HT-29 (cell line): ENCODE measurements around the gene TIMP2. TPM values are rescaled to one million over a fixed set of nuclear protein-coding genes. Genes with fewer than 3 reads are reported as not detected.

Experiments
- DNase-seq: peaks from one replicate; pipeline ENCODE4 v3.0.0-alpha.2; 2015; ENCODE audit warnings: low spot score
- total RNA-seq: library from RNA; depleted of rRNA; stranded (reverse); fragments of >200 nt; shearing (Covaris generic); gene quantifications from 2 replicates; pipeline ENCODE4 v1.2.3, GENCODE V29; 2014; rRNA removed

TIMP2 gene
- total RNA-seq, 1 experiment from 2014 or later, result 12.6 TPM

DNA sequence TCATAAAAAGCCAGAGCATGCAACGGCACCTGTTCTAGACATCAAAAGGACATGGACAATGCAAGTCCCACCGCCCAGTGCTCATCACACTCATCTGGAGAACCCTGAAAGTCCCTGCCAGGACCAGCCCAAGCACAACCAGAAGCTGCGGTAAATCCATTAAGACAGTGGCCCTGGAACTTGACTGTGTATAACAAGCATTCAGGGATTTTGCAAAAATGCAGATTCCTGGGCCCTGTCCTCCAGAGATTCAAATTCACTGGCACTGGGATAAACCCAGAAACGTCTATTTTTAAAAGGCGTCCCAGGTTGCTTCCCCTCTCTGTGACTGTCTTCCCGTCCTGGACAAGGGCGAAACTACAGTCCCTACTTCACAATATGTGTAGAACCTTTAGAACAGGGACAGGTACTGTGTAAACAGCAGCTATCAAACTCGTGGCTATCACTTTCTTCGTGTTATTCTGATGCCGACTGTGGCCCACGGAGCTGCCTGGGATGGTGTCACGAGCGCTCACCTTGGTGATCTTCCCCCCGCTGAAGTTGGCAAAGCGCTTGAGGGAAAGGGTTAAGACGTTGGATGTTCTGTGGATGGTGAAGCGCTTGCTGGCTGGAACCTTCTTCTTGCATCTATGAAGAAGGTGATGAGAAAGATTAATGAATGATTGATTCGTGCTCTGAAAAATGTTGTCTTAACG, 106.9 kb downstream of the TIMP2 start:
- DNase-seq, result no peak

DNA sequence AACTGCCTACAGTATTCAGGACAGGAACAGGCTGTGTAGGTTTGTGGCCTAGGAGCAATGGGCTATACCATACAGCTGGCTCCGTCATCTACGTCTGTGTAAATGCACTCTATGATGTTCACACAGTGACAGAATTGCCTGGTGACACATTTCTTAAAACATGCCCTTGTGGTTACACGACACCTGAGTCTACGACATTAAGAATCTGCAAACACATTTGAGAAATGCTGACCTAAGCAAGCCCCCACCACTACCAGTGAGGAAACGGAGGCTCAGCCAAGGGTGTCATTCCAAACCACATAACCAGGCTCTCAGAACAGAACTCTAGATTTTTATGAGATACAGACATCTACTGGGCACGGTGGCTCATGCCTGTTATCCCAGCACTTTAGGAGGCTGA, 108.1 kb downstream of the TIMP2 start:
- no peak for DNase-seq

DNA sequence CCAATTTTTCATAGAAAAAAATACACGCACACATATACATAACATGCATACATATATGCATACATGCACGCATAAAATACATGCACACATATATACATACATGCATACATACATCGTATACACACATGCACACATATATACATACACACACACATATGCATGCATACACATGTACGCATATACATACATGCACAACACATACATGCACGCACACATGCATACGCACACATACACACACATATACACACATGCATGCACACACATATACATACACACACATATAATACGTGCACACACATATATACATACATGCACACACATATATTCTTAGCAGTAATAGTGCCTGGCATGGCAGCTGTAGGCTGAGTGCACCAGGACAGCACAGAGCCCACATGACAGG, 109.5 kb downstream of the TIMP2 start:
- no peak for DNase-seq

DNA sequence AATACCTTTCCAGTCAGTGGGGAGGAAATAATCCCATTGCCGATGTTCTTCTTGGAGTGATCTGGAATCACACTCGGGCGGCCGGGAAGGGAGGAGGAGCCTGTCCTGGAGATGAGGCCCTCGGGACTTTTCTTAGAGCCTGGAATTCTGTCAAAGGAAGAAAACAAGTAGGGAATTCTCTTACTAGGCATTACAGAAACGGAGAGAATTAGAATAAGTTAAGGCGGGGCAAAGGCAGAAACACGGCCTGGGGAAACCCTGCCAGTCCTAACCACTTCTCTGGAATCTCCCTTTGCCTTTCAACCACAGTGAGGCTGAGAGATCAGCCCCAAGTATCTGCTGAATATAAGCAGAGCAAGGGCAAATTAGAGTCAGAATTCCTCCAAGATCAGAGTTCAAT, 112.3 kb downstream of the TIMP2 start:
- DNase-seq, result no peak

DNA sequence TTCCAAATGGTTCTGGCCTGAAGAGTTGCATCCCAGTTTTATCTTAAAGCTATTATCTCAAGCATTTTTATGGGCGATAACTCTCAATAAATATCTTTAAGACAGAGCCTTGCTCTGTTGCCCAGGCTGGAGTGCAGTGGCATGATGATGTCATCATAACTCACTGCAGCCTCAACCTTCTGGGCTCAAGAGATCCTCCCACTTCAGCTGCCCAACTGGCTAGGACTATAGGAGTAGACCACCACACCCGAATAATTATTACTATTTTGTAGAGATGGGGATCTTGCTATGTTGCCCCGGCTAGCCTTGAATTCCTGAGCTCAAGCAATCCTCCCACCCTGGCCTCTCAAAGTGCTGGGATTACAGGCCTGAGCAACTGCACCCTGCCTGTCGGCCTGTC, 117.0 kb downstream of the TIMP2 start:
- no peak for DNase-seq

DNA sequence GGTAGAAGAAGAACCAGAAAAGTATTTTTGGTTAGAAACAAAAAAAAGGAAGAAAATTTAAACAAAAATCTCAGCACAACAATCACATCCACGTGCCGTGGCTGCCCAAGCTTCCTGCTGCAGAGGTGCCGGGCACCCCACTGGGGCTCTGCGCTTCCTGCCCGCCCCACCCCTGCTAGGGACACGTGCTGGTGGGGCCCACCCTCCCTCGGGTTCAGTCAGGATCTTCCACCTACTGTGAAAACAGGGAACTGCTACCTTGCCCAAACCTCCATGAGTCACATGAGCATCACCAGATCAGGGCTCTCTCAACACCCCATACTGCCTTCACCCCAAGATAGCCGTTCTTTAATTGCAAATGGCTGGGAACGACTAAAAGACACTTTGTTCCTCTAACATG, 118.7 kb downstream of the TIMP2 start:
- no peak for DNase-seq

DNA sequence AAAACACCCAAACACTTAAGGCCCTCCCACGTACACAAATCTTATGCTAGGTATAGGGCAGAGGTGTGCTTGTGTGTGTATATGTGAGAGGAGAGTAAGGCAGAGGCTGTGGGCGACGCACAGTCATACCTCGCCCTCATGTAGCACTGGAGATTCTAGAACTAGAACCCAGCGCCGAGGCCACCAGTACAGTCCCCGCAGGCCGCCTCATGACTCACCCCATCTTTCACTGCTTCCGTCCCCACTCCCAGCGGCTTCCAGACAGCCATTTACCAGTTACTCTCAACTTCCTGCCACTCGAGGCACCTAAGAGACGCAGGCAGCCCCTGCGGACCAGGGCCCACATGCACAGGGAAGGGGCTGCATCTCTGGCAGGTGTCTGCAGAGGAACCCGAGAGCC, 119.9 kb downstream of the TIMP2 start:
- no peak for DNase-seq

DNA sequence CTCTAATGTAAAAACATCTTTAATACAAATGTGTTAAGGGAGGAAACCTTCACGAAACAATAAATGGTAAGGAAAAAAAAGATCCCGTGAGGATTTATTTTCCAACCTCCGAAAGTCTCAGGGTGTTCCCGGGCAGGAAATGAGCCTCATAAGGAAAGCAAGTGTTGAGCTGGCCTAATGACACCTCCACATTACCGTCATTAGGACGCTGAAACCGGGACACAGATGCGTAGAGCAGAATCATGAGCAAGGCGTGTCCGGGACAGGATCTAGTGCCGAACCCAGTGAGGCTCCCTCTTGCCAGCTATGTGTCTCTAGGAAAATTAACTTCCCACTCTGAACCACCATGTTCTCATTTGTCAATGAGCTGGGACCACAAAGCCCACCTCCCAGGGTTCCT, 120.4 kb downstream of the TIMP2 start:
- no peak for DNase-seq

DNA sequence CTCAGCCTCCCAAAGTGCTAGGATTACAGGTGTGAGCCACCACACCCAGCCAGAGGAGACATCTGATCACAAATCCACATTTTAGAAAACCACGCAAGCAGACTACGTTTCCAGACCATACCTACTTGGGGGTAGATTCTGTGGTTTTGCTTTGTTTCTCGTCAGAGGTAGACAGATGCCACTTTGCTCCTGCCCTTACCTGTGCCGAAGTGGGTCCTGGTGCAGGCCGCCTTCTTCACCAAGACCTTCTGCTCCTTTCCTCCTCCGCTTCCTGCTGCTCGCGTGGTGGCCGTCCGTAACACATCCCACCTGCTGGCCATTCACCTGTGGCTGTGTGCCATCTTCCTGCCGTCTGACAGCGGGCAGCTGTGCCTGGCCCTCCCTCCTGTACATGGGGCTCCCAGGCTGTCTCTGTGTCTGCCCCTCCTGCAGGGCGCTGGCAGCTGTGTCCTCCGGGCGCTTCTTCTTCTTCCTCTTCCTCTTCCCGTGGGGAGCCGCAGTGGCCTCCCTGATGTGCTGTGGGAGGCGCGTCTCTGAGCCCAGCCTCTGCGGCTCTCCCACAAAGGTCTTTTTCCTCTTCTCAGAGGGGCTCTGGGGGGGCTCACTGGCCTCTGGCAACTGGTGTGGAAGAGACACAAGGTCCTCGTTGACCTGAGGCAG, 121.9 kb downstream of the TIMP2 start:
- DNase-seq, result no peak

Other genes starting within 250 kb of the TIMP2 start
- gene CYTH1, start 143.1 kb downstream of the TIMP2 start, total RNA-seq, result 14.1 and 14.4 TPM in 2 replicates
- 36.8 and 42.2 TPM in 2 replicates for gene USP36, start 84.6 kb downstream of the TIMP2 start, total RNA-seq
- 0.05 and 2.1 TPM in 2 replicates for gene CEP295NL, start 22.2 kb downstream of the TIMP2 start, total RNA-seq
- gene LGALS3BP, start 54.5 kb upstream of the TIMP2 start, total RNA-seq, result 1,319 and 1,392 TPM in 2 replicates
- 89.2 and 96.4 TPM in 2 replicates for gene CANT1, start 84.4 kb upstream of the TIMP2 start, total RNA-seq
- gene C1QTNF1, start 98.8 kb upstream of the TIMP2 start, total RNA-seq, result 3.6 and 7.5 TPM in 2 replicates
- gene ENGASE, start 149.4 kb upstream of the TIMP2 start, total RNA-seq, result 22.5 and 26.7 TPM in 2 replicates